ENCODE data around the gene ATG4D.

The ATG4D gene

GRCh38 chr19:10593820-10594637 is 50.3 kb downstream of the ATG4D start:
- no peaks in the 10 kb centered on the region for H3K79me2 ChIP-seq (ENCODE audit: insufficient read depth, low read length)
- H3K4me3 ChIP-seq (ENCODE audit: insufficient read depth, low read length, poor library complexity, severe bottlenecking), result no peak overlapping the region
- H3K27ac ChIP-seq (ENCODE audit: low read depth, low read length), result no peak overlapping the region
- no peak overlapping the region for H2AFZ ChIP-seq (ENCODE audit: low read depth, low read length, severe bottlenecking)
- H3K4me2 ChIP-seq (ENCODE audit: low read depth, low read length, poor library complexity, severe bottlenecking), result no peak overlapping the region
- no peaks in the 10 kb centered on the region for H3K36me3 ChIP-seq (ENCODE audit: low read length)
- no peak overlapping the region for H3K9ac ChIP-seq (ENCODE audit: low read length)
- no peaks in the 10 kb centered on the region for H3K9me3 ChIP-seq (ENCODE audit: insufficient read depth, low read length)
- H3K9me2 ChIP-seq (replicated peaks; ENCODE audit: insufficient read depth, low read length), result no peaks in the 10 kb centered on the region
- H3K27me3 ChIP-seq (ENCODE audit: low read length), result no peaks in the 10 kb centered on the region
- no peaks in the 10 kb centered on the region for H4K20me1 ChIP-seq (ENCODE audit: low read depth, low read length)
- no peaks in the 10 kb centered on the region for H3F3A ChIP-seq (ENCODE audit: insufficient read depth)
- TF ChIP-seq EZH2phosphoT487 (conservative IDR thresholded peaks at IDR 0.05; ENCODE audit: low read length) (no peak), CTCF (IDR thresholded peaks at IDR 0.05; ENCODE audit: insufficient read depth, low read length, poor library complexity, severe bottlenecking) (no peak)

GRCh38 chr19:10600149-10600548 is 56.4 kb downstream of the ATG4D start:
- H3K27me3 ChIP-seq (ENCODE audit: low read length), result no peaks in the 10 kb centered on the region
- peaks cover 4% of the 10 kb centered on the region; the same call in 1 of the 2 replicates for H3K79me2 ChIP-seq (ENCODE audit: insufficient read depth, low read length)
- no peak overlapping the region for H3K9ac ChIP-seq (ENCODE audit: low read length)
- no peaks in the 10 kb centered on the region for H3K9me2 ChIP-seq (replicated peaks; ENCODE audit: insufficient read depth, low read length)
- TF ChIP-seq CTCF (IDR thresholded peaks at IDR 0.05; ENCODE audit: insufficient read depth, low read length, poor library complexity, severe bottlenecking) (no peak), EZH2phosphoT487 (conservative IDR thresholded peaks at IDR 0.05; ENCODE audit: low read length) (no peak)
- no peak overlapping the region for H3K4me3 ChIP-seq (ENCODE audit: insufficient read depth, low read length, poor library complexity, severe bottlenecking)
- peaks cover 16% of the 10 kb centered on the region for H3F3A ChIP-seq (ENCODE audit: insufficient read depth)
- H2AFZ ChIP-seq (ENCODE audit: low read depth, low read length, severe bottlenecking), result no peak overlapping the region
- no peaks in the 10 kb centered on the region for H3K36me3 ChIP-seq (ENCODE audit: low read length)
- H3K9me3 ChIP-seq (ENCODE audit: insufficient read depth, low read length), result no peaks in the 10 kb centered on the region
- H3K27ac ChIP-seq (ENCODE audit: low read depth, low read length), result no peak overlapping the region
- H4K20me1 ChIP-seq (ENCODE audit: low read depth, low read length), result no peaks in the 10 kb centered on the region
- H3K4me2 ChIP-seq (ENCODE audit: low read depth, low read length, poor library complexity, severe bottlenecking), result no peak overlapping the region

GRCh38 chr19:10601999-10602329 is 58.3 kb downstream of the ATG4D start:
- Histone ChIP-seq H3K27ac (ENCODE audit: low read depth, low read length) (no peak overlapping the region), H3K79me2 (ENCODE audit: insufficient read depth, low read length) (peaks cover 4% of the 10 kb centered on the region; the same call in 1 of the 2 replicates), H3K9ac (ENCODE audit: low read length) (no peak overlapping the region), H2AFZ (ENCODE audit: low read depth, low read length, severe bottlenecking) (no peak overlapping the region), H3K9me2 (replicated peaks; ENCODE audit: insufficient read depth, low read length) (no peaks in the 10 kb centered on the region), H3K27me3 (ENCODE audit: low read length) (no peaks in the 10 kb centered on the region), H3K4me2 (ENCODE audit: low read depth, low read length, poor library complexity, severe bottlenecking) (peak overlapping the region; percentile 7), H3K9me3 (ENCODE audit: insufficient read depth, low read length) (no peaks in the 10 kb centered on the region), H3K4me3 (ENCODE audit: insufficient read depth, low read length, poor library complexity, severe bottlenecking) (no peak overlapping the region), H4K20me1 (ENCODE audit: low read depth, low read length) (no peaks in the 10 kb centered on the region), H3F3A (ENCODE audit: insufficient read depth) (peaks cover 16% of the 10 kb centered on the region), H3K36me3 (ENCODE audit: low read length) (no peaks in the 10 kb centered on the region)
- TF ChIP-seq EZH2phosphoT487 (conservative IDR thresholded peaks at IDR 0.05; ENCODE audit: low read length) (no peak), CTCF (IDR thresholded peaks at IDR 0.05; ENCODE audit: insufficient read depth, low read length, poor library complexity, severe bottlenecking) (no peak)
